HepG2 (cell line): ENCODE measurements around the gene AADACL4. TPM values are rescaled to one million over a fixed set of nuclear protein-coding genes. Genes with fewer than 3 reads are reported as not detected.

Source experiments
- FOXA3 ChIP-seq: IDR thresholded peaks from 2 replicates; pipeline ENCODE4 v1.6.1; 2016; ENCODE audit warnings: missing genetic modification reagents, missing compliant biosample characterization
- HNF4A ChIP-seq: sonication (generic); formaldehyde crosslinking; IDR thresholded peaks from 2 replicates; pipeline ENCODE4 v1.4.0; 2020; ENCODE audit warnings: missing genetic modification reagents
- HOXA9 ChIP-seq: sonication (generic); formaldehyde crosslinking; IDR thresholded peaks from 2 replicates; pipeline ENCODE4 v1.8.1; 2022; ENCODE audit warnings: missing genetic modification reagents, mild to moderate bottlenecking, moderate library complexity, borderline replicate concordance
- KDM2A ChIP-seq: sonication (generic); formaldehyde crosslinking; IDR thresholded peaks from 2 replicates; pipeline ENCODE4 v1.4.0; 2020; ENCODE audit warnings: low read depth, missing genetic modification reagents, borderline replicate concordance
- PRDM15 ChIP-seq: sonication (generic); formaldehyde crosslinking; IDR thresholded peaks from 2 replicates; pipeline ENCODE4 v1.4.0; 2020; ENCODE audit warnings: missing genetic modification reagents
- SAFB2 ChIP-seq: sonication (generic); formaldehyde crosslinking; IDR thresholded peaks from 2 replicates; pipeline ENCODE4 v1.5.1; 2020; ENCODE audit warnings: missing genetic modification reagents, low read depth, mild to moderate bottlenecking, borderline replicate concordance
- ZFP82 ChIP-seq: sonication (generic); formaldehyde crosslinking; IDR thresholded peaks from 2 replicates; pipeline ENCODE4 v1.5.1; 2020; ENCODE audit warnings: mild to moderate bottlenecking, missing genetic modification reagents, borderline replicate concordance
- ZNF142 ChIP-seq: sonication (generic); formaldehyde crosslinking; IDR thresholded peaks from 2 replicates; pipeline ENCODE4 v1.4.0; 2020; ENCODE audit warnings: missing genetic modification reagents
- ZNF550 ChIP-seq: sonication (generic); formaldehyde crosslinking; IDR thresholded peaks from 2 replicates; pipeline ENCODE4 v1.4.0; 2020; ENCODE audit warnings: mild to moderate bottlenecking, missing genetic modification reagents, borderline replicate concordance
- ZNF556 ChIP-seq: sonication (generic); formaldehyde crosslinking; IDR thresholded peaks from 2 replicates; pipeline ENCODE4 v1.4.0; 2020; ENCODE audit warnings: mild to moderate bottlenecking, missing genetic modification reagents, borderline replicate concordance
- ZNF704 ChIP-seq: sonication (generic); formaldehyde crosslinking; IDR thresholded peaks from 2 replicates; pipeline ENCODE4 v1.8.1; 2023; ENCODE audit warnings: mild to moderate bottlenecking, inconsistent platforms, moderate library complexity, missing genetic modification reagents, borderline replicate concordance
- ZNF792 ChIP-seq: IDR thresholded peaks from 2 replicates; pipeline ENCODE4 v1.6.1; 2016
- polyA plus RNA-seq, 8 experiments: library from polyadenylated mRNA; depleted of rRNA in 3 of 8; stranded (reverse) in 7 of 8; unstranded in 1 of 8; fragments of >200 nt; fragmentation: Illumina TruSeq in 4 of 8; extraction: Trizol in 4 of 8; gene quantifications; 2 replicates each; pipeline versions ENCODE4 v1.2.1 to v1.2.3, GENCODE V29; 2011 to 2016; ENCODE audit warnings: low read depth in 4 of 8, missing spikeins in 1 of 8, mixed read lengths in 1 of 8; ENCODE audit not compliant: insufficient read depth in 1 of 8
- total RNA-seq, 5 experiments: library from RNA; depleted of rRNA; stranded (reverse); fragments of >200 nt; fragmentation: Illumina TruSeq; extraction: Trizol; gene quantifications; 2 replicates each; pipeline ENCODE4 v1.2.3, GENCODE V29; 2016; ENCODE audit warnings: low read depth in 1 of 5

Gene AADACL4
- total and polyA plus RNA-seq, 2 of the 13 experiments (the other 11 are each of a cell fraction or from before 2014, with no cell fraction given), result not detected

- TF ChIP-seq ZNF704 (CRISPR knock-in tag) (no peak), SAFB2 (CRISPR knock-in tag) (no peak; the same call in 1 of the 2 replicates), ZNF550 (no peak), PRDM15 (CRISPR knock-in tag) (0 out of 2 replicates have a peak, but pooled peaks have one; percentile 57), ZNF556 (peak; percentile 61; the same call in 1 of the 2 replicates), HNF4A (peak; percentile 97), FOXA3 (CRISPR knock-in tag) (peak; percentile 96), ZFP82 (CRISPR knock-in tag) (0 out of 2 replicates have a peak, but pooled peaks have one; percentile 82), HOXA9 (no peak), ZNF792 (CRISPR knock-in tag) (no peak; the same call in 1 of the 2 replicates), ZNF142 (CRISPR knock-in tag) (no peak), KDM2A (CRISPR knock-in tag) (no peak)
Observed at GRCh38 chr1:12615865-12616708, 27.8 kb upstream of the AADACL4 start (continued).
